ENCODE measurements around the gene ADA. TPM values are rescaled to one million over a fixed set of nuclear protein-coding genes. Genes with fewer than 3 reads are reported as not detected.

ADA gene
- total RNA-seq, 1 donor from 2014 or later = 8.2 TPM

DNA sequence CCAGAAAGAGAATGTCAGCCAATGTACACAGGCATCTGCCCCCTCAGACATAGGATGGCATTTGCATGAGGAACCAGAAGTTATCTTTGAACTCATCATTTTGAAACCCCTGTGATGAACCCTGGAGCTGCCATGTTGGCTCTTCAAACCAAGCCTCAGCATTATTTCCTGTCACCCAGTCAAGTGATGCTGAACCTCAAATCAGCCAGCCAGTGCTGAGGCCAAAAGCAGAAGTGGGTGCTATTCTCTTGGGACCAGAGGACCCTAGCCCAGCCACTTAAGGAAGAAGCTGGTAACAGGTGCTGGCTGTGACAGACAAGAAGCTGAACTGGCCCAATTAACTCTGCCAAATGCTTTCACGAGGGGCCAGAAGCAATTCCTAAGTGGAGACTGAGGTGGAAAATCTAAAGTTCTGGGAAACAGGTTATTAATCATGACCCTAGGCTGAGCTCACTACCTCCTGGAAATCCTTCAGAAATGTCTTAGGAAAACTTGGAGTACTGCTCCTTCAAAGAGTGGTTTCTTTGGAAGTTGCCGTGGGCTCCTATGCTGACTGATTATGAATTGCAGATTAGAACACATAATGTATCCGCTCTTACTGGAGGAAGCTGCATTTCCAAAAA lies 65.1 kb downstream of the ADA start:
- DNase-seq (ENCODE audit: low read depth, low spot score) = no peak
- Mint-ChIP-seq H3K4me1 (peaks cover 16% of the 10 kb centered on the region), H3K9me3 (no peaks in the 10 kb centered on the region), H3K36me3 (ENCODE audit: low read depth) (peaks cover 3% of the 10 kb centered on the region), H3K27ac (ENCODE audit: unreplicated experiment) (no peak overlapping the region), H3K27me3 (ENCODE audit: low read depth) (no peaks in the 10 kb centered on the region), H3K4me3 (no peak overlapping the region)
- TF ChIP-seq, protein P1, sequence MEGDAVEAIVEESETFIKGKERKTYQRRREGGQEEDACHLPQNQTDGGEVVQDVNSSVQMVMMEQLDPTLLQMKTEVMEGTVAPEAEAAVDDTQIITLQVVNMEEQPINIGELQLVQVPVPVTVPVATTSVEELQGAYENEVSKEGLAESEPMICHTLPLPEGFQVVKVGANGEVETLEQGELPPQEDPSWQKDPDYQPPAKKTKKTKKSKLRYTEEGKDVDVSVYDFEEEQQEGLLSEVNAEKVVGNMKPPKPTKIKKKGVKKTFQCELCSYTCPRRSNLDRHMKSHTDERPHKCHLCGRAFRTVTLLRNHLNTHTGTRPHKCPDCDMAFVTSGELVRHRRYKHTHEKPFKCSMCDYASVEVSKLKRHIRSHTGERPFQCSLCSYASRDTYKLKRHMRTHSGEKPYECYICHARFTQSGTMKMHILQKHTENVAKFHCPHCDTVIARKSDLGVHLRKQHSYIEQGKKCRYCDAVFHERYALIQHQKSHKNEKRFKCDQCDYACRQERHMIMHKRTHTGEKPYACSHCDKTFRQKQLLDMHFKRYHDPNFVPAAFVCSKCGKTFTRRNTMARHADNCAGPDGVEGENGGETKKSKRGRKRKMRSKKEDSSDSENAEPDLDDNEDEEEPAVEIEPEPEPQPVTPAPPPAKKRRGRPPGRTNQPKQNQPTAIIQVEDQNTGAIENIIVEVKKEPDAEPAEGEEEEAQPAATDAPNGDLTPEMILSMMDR (conservative IDR thresholded peaks at IDR 0.05) = no peak

DNA sequence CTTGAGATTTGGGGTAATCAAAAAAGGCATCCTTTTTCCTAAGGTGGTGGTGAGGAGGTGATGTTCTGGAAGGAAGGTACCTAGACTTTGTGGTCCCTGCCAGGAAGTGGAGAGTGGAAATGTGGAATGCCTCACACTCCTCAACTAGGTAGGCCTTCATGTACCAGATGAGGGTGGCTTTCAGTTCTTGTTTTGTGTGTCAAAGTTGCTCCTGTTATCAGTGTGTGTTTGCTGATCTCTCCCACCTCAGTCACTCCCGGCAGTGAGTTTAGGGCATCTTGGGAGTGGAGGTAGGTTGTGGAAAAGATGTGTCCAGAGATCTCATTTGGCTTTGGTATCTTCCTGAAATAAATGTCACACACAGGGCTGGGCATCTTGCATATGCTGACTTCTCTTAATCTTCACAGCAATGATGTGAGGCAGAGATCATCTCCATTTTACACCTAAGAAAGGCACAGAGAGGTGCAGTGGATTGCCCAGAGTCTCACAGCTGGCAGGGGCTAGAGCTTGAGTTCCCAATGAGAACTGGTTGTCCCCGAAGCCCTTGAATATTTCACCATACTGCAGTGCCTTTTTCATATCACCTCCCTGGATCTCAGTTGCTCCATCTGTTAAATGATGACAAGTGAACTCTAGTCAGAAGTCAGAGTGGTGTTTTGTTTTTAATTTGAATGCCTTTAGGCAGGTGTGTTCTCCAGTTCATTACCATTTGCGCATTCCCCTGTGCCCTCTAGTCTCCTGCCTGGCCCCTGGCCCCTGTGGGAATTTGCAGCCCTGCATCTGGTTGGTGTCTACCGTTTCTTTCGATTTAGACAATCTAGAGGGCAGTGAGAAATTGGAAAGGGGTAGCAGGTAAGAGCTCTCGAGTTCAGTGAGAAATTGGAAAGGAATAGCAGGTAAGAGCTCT lies 66.2 kb downstream of the ADA start:
- Mint-ChIP-seq H3K4me3 (no peak overlapping the region), H3K27me3 (ENCODE audit: low read depth) (no peaks in the 10 kb centered on the region), H3K27ac (ENCODE audit: unreplicated experiment) (no peak overlapping the region), H3K4me1 (peaks cover 26% of the 10 kb centered on the region), H3K9me3 (no peaks in the 10 kb centered on the region), H3K36me3 (ENCODE audit: low read depth) (no peaks in the 10 kb centered on the region)
- TF ChIP-seq, protein P1 (conservative IDR thresholded peaks at IDR 0.05) = no peak
- no peak for DNase-seq (ENCODE audit: low read depth, low spot score)

- H3K4me1 Mint-ChIP-seq = peaks cover 35% of the 10 kb centered on the region
- no peaks in the 10 kb centered on the region for H3K9me3 Mint-ChIP-seq
- H3K27ac Mint-ChIP-seq (ENCODE audit: unreplicated experiment) = no peak overlapping the region
Measured at GRCh38 chr20:44584162-44584561, 67.3 kb downstream of the ADA start.

GRCh38 chr20:44583157-44583556 lies 68.3 kb downstream of the ADA start:
- TF ChIP-seq, protein P1 (conservative IDR thresholded peaks at IDR 0.05) = no peak
- Mint-ChIP-seq H3K9me3 (no peaks in the 10 kb centered on the region), H3K4me3 (no peak overlapping the region), H3K4me1 (peaks cover 41% of the 10 kb centered on the region), H3K27ac (ENCODE audit: unreplicated experiment) (no peak overlapping the region), H3K27me3 (ENCODE audit: low read depth) (no peaks in the 10 kb centered on the region), H3K36me3 (ENCODE audit: low read depth) (no peaks in the 10 kb centered on the region)
- DNase-seq (ENCODE audit: low read depth, low spot score) = no peak

More at GRCh38 chr20:44584162-44584561, 67.3 kb downstream of the ADA start:
- no peak for DNase-seq (ENCODE audit: low read depth, low spot score)
- no peaks in the 10 kb centered on the region for H3K36me3 Mint-ChIP-seq (ENCODE audit: low read depth)
- H3K27me3 Mint-ChIP-seq (ENCODE audit: low read depth) = no peaks in the 10 kb centered on the region
- H3K4me3 Mint-ChIP-seq = no peak overlapping the region
- TF ChIP-seq, protein P1 (conservative IDR thresholded peaks at IDR 0.05) = no peak

GRCh38 chr20:44582311-44583025 lies 69.0 kb downstream of the ADA start, which contains the start of gene PKIG:
Gene PKIG, plus strand, starts transcription at chr20:44582579. Its CDS starts 31,978 bp downstream, at chr20:44614557.
- Mint-ChIP-seq H3K9me3 (no peaks in the 10 kb centered on the region), H3K4me3 (no peak within 1 kb of the TSS), H3K36me3 (ENCODE audit: low read depth) (no peaks in the 10 kb centered on the region), H3K27ac (ENCODE audit: unreplicated experiment) (peak within 1 kb of the TSS; percentile 20), H3K4me1 (peaks cover 41% of the 10 kb centered on the region), H3K27me3 (ENCODE audit: low read depth) (no peaks in the 10 kb centered on the region)
- TF ChIP-seq, protein P1 (conservative IDR thresholded peaks at IDR 0.05) = no peak
- no peak for DNase-seq (ENCODE audit: low read depth, low spot score)
